NCI-H526 treated with DMSO at 0.1 percent for 48 hours (cell line): ENCODE data around the gene PRRX1.

Experiments used
- DNase-seq: peaks from one replicate; lab custom pipeline; 2025; lab: John Stamatoyannopoulos, UW

Gene PRRX1

DNA sequence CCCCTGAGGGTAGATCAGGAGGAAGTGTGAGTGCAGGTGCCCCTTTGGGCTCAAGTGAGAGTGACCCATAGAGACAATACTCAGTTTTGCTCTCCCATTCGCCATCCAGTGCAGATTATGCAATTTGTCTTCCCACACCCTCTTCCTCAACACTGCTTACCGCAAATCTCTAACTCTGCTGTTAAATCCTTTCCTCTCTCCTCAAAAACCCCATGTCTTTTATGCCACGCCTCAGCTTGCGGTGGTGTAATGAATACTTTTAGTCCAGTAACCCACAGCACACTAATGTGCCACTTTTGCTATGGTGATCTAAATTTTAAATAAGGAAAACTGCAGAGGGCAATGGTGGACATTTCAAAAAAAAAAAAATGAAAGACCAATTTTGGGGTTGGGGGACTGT, 57.7 kb downstream of the PRRX1 start:
- no peak for DNase-seq

DNA sequence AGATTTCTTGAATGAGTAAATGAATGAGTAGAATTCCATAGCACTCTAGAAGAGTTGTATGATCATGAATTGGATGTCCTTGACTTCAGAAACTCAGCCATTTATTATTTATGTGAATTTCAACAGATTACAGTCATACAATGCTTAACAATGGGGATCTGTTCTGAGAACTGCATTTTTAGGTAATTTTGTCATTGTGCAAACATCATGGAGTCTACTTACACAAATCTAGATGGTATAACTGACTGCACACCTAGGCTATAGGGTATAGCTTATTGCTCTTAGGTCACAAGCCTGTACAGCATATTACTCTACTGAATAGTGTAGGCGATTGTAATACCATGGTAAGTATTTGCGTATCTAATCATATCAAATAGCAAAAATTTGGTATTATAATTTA, 59.6 kb downstream of the PRRX1 start:
- no peak for DNase-seq

DNA sequence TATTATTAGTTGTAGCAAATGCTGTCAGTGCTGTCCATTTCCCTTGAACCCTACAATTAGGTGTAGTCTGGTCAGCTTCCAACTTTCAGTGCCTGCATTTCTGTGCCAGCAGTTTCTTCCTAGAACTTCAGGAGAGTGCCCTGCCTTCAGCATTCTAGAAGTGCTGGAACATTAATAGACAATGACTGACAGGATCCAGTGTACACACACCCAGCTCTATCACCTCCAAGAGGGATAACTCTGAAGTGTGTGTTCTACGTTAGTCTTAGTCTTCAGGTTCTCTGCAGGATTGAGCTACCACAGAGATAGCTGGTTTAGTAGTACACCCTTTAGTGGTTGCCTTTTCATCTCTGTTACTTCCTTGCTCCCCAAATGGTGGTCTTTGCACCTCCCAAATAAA, 61.4 kb downstream of the PRRX1 start:
- DNase-seq, result no peak

DNA sequence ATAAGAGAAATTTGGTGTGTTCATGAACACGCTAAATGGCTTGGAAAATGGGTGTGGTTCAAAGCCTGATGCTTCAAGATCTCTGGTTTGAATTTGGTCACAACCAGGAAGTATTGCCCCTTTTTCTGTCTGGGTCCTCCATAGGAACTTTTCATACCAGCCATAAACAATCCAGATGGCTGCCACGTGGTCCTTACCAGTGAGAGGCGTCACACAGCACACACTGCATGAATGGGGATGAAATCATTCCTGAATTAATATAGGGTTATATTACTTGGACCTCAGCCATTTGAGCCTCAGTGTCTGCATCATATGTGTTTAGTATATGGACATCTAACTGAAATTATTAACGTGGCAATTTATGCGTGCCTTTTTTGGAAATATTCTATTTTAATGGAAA, 64.0 kb downstream of the PRRX1 start:
- DNase-seq, result no peak

DNA sequence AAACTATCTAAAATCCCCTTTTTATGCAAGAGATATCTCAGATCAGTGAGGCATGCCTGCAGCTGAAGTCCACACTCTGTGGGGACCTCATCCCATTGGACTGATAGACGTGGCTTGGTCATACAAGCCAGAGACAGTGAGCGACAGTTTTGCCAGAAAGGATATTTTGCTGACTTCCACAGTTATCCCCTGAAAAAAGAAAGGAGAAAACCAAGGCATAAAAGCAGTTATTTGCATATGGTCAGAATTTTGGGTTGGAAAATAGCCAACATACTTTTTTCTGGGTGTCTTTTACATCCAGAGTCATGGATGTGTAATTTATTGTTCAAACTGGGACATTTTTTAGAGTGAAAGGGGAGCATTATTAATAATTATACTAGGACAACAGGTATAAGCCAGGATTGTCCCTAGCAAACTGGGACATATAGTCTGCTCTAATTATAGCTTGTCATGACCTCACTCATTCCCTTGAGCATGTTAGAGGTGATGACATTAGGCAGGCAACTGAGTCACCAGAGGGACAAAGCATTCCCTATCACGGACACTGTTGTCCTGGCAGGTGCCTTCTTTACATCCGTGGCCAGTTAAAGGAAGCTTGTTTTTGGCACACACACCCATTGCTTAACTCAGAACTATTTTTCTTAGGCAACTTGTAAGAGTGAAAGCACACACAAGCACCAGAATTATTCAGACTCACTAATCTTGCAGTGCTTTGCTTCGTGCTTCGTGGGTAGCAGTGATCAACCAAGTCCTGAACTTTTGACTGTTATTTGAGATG, 65.5 kb downstream of the PRRX1 start:
- no peak for DNase-seq

DNA sequence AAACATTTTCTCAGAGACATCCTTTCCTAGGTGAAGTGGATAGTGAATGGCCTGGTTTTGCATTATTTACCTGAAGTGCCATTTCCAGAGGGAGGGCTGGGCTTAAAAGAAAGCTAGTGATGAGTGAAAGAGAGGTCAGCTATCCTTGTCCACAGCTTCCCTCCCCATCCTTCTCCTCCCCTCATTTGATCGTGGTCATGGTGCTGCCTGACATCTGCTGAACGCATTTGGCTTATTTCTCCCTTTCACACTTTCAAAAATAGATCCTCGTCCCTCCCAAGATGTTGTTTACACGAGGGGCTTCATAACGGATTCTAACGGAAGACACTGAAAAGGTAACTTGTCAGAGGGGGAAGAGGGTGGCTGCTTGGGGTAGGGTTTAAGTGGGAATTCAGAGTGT, 66.1 kb downstream of the PRRX1 start:
- DNase-seq, result no peak

DNA sequence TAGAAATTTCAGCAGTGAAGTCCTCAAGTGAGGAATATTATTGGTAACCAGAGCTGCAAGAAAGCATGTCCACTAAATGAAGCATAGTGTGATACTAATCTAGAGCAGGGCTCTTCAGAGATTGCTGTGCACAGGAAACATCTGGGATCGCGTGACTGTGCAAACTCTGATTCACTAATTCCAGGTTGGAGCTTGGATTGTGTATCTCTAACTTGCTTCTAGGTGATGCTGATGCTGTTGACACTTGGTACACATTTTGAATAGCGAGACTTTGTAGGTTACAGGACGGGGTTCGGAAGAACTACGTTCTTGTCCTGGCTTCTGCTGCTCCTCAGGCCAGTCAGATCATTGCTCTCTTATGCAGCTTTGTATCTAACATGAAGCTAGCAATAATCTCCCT, 66.5 kb downstream of the PRRX1 start:
- DNase-seq, result no peak

DNA sequence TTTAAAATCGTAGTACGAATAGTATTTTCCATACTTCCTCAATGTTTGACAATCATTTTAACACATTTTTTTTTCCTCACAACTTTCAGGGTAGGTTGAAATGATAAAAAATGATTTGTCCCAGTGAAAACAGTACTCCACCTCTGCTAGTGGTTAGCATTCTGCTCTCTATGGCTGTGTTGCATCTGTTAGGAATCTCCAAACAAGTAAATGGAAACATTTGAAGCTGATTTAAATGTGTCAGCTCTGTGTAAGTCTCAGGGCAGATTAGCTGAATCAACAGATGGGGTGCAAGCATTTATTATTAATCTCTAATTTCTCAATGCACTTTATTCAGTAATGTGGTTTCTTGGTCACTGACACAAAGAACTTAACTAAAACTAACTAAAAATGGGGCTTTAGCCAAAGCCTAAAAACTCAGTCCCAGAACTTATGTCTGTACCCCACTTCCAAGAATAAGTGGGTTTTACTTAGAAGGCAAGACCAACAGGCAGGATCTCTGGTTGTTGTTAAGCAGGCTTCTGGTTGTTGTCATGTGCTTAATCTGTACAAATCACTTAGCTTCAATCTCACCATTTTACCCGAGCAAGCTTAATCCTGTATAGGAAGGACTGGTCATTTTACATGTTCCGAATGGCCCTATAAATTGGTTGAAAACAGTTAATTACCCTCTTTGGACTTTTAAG, 67.8 kb downstream of the PRRX1 start:
- no peak for DNase-seq

DNA sequence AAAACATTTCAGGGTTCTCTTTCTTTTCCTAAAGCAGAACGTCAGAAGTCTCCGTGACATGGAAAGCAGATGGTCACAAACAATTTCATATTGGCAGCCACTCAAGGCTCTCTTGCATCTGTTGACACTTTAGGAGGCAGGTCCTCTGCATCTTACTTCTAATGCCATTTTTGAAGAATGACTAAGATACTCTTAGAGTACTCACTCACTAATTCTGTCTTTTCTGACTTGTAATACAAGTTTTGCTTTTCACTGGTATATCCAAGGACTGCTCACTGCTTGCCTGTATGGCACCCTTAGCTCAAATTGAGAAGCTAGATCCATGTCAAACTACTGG, 68.3 kb downstream of the PRRX1 start:
- DNase-seq, result no peak

DNA sequence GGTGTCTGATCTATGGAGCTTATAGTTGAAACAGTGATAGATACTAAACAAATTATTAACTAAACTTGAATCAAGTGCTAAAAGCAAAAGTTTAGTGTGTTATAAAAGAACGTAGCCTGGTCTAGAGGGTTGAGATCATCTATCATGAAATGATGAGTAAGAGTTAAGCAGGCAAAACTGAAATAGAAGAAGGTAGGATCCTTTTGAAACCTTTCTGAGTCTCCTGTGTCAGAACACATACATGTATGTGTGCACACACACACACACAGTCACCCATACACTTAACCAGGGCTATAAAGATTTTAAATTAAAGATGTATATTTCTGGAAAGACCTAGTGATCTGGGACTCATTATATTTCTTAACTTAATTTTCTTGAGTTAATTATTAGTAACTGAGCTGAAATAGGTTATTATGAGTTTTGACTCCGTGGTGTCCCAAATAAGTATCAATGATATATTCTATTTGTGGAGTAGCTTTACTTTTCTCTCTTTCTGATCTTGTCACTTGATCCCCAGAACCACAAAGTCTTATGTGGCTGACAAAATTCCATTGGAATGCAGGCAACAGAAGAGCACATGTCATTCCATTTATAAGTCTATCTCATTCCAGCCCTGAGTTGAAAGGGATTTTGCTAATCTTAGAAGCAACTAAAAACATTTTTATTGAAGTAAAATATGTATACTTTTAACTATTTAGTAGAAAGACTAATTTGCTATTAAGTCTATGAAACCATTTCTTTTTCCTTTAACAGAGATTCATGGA, 70.7 kb downstream of the PRRX1 start:
- no peak for DNase-seq

DNA sequence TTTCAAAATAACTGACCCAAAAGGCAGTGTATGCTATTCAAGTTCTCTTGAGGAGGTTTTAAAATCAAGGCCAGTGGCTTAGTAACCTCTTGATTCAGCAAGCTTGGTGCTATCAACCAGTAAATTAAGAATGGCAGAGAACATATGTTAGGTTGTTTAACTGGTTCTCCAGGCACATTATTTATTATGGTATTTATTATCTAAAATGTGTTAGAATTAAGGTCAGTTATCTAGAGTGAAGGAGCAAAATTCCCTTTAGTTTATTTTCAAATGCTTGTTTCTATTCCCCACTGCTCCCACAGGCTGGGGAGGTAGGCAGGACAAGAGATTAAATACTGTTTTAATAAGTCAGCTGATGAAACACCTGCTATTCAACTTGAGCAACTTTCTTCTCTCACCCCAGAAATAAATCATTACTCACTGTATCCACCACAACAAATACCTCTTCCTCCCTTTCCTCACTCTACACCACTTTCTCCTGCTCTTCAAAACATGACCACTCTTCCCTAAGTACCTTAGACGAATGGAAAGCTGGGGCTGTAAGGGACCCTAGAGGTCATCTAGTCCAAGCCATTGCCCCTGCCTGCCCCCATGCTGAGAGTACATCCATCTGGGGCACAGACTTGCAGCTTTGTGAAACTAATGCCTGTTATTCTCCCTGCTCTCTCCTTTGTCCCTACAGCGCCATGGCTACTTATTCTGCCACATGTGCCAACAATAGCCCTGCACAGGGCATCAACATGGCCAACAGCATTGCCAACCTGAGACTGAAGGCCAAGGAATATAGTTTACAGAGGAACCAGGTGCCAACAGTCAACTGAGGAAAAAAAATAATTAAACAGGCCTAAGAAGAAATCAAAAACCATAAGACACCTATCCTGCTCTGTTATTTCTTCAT, 71.7 kb downstream of the PRRX1 start:
- DNase-seq, result no peak

DNA sequence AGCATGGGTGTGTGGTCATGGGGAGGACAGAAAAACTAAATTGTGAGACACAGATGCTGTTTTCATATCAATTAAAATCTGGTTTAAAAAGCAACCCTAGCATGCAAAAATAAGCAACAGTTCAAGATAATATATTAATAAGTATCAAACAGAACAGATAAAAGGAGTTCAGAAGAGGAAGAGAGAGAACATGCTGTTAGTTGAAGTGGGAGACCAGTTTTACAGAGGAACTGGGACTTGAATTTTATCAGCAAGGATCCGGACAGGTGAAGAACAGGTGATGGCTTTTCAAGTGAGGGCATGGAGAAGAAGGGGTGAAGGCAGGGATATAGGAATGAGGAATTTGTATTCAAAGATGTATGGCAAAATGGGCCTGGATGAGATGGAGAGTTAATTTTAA, 75.9 kb downstream of the PRRX1 start:
- no peak for DNase-seq

DNA sequence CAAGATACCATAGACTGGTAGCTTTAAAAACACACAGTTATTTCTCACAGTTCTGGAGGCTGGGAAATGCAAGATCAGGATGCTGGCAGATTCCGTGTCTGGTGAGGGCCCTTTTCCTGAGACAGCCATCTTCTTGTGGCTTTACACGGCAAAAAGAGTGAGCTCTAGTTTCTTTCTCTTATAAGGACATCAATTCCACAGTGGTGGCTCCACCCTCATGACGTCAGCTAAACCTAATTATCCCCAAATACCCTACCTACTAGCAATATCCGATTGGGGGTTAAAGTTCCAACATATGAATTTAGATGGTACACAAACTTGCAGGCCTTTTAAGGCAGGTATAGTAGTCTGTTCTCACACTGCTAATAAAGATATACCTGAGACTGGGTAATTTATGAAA, 77.7 kb downstream of the PRRX1 start:
- no peak for DNase-seq

DNA sequence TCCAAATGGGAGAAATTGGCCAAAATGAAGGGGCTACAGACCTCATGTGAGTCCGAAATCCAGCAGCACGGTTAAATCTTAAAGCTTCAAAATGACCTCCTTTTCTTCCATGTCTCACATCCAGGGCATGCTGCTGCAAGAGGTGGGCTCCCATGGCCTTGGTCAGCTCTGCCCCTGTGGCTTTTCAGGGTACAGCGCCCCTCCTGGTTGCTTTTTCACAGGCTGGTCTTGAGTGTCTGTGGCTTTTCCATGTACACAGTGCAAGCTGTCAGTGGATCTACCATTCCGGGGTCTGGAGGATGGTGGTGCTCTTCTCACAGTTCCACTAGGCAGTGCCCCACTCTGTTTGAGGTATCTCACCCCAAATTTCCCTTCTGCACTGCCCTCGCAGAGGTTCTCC, 78.7 kb downstream of the PRRX1 start:
- no peak for DNase-seq

DNA sequence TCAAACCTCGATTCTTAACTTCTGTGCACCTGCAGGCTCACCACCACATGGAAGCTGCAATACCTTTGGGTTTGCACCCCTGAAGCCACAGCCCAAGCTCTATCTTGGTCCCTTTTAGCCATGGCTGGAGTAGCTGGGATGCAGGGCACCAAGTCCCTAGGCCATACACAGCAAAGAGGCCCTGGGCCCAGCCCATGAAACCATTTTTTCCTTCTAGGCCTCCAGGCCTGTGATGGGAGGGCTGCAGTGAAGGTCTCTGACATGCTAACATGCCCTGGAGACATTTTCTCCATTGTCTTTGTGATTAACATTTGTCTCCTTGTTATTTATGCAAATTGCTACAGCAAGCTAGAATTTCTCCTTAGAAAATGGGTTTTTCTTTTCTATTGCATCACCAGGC, 79.2 kb downstream of the PRRX1 start:
- no peak for DNase-seq

DNA sequence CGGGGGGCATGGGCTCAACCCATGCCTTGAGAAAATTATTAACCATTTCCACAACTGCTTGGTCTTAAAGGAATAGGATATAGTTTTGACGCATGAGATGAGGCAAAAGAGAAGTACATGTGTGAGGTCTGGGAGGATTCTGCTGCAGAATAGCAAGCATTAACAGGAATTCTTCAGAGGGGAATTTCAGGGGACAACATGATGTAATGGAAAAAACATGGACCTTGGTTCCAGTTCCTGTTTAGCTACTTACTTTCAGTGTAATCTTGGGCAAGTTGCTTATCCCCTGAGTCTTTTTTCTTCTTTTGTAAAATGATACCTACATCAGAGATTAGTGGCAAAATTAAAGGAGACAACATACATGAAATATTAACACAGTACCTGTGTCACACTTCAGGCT, 85.6 kb downstream of the PRRX1 start:
- no peak for DNase-seq

DNA sequence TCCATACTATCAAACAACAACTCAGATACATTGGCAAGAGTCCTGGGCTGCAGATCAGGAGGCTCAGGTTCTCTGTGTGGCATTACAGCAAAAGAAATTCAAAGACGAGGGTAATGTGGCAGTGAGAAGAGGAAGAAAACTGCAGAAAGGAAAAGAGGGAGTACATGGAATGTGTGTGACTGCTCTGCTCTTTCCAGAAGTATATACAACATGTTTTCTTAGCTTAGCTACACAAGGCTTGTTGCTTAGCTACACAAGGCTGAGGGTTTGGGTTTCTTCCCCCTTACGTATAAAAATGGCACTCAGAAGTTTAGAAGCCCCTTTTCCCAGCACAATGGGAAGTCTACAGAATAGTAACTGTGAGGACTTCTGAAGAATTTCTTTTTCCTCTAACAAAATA, 86.0 kb downstream of the PRRX1 start:
- DNase-seq, result no peak

DNA sequence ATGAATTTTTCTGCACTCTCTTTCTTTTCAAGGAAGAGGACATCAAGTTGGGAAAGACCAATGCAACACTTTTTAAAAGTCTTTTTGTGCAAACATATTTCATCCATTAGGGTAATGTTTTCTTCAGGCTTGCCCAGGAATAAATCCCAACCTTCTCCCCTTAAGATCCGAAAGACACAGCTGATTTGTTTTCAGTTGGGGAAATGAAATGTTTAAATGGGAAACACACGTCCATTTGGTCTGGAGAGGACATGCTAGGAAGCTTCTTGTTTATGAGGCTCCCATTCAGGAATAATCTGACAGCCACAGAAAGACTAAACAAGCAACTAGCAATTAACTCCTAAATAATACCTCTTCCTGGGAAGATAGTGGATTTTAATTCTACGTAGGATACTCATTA, 91.9 kb downstream of the PRRX1 start:
- no peak for DNase-seq

DNA sequence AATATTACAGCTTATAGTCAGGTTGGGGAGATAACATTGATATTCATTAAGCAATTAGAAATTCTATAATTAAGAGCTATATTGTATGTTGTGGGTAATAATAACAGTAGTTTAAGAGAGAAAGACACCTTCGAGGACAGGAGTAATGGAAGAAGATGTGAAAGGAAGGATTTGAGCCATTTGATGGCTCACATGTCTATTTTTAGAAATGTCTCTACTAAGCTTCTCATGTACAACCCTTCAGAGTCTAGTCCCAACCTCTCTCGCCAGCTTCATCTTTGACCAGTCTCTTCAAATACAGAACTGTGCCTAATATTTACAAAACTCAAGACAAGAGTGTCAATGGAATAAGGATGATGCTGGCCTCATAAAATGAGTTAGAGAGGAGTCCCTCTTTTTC, 95.1 kb downstream of the PRRX1 start:
- no peak for DNase-seq

DNA sequence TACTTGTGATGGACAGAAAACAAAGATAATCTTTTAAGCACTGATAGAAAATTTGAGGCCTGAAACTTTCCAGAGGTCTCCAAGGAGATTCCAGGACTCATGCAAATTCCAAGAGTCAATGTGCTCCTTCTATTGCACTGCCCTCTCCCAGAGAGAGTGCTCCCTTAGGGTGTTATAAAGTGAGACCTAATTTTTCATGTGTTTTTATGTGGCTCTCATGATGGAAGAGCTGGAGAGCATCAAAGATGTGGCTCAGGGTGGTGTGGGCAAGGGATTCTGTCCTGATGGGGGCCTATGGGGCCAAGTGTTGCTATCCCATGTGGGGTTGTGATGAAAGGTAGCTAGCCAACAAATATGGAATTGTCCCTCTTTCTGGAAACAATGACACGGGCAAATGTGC, 101.3 kb downstream of the PRRX1 start:
- DNase-seq, result no peak

DNA sequence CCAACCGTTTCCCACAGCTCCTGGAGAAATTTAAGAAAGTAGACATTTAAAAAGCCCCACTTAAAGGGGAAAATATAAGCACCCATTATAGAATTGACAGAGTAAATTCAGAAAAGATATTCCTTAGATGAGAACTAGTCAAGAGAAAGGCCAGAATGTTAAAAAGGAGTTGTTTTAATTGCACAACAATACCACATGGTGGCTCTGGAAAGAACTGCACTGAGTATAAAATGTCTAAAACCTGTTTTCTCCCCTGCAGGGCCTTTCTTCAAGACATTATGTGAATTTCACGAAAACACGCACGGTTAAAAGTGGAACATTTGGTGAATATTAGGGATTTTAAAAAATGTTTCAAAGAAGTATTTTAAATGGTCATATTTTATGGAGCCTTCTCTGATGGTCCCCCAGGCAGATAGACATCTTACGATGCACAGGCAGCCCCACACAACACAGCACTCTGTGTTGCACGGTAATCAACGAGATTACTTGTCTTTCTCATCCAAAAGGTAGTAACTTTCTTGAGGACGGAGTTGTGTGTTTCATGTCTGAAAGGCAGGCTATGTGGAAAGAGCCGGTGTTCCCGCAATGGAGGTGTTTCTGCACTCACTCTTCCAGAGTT, 101.9 kb downstream of the PRRX1 start:
- DNase-seq, result peak; percentile 39

DNA sequence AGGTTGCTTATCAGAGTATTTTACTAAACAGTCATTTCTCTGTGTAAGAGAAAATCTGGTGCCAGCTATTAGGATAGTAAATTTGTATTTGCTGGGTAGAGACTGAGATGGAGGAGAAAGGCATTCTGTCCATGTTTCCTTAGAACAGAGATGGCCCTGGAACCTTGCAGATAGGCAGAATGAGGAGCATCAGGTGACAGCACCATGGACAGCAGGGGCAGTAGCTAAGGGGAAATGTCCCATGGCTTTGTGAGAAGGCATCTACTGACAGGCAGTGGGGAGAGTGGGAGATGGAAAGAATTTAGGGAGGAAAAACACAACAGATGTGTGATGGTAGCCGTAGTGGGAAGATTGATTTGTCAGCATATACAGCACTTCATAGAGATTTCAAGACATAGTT, 105.0 kb downstream of the PRRX1 start:
- no peak for DNase-seq
